Spleen (tissue), 11 donors: ENCODE results near the gene EIF4H. TPM values are rescaled to one million over a fixed set of nuclear protein-coding genes. Genes with fewer than 3 reads are reported as not detected.
A peak's percentile ranks its signal among the peaks of the same experiment; 100 is the strongest.

Experiments
- DNase-seq: peaks from one replicate; pipeline ENCODE4 v3.0.0-alpha.2; 2020
- H3K27ac ChIP-seq, 8 donors: fragments of 200-600 bp; sonication (generic) in 7 of 8; 1 replicate in 4 of 8; 2 replicates in 4 of 8; pipeline versions ENCODE4 v1.5.0 to v1.8.0; 2016 to 2021; ENCODE audit warnings: inconsistent platforms in 4 of 8, mild to moderate bottlenecking in 4 of 8, moderate library complexity in 1 of 8
- H3K27me3 ChIP-seq, 7 donors: fragments of 200-600 bp; sonication (generic) in 6 of 7; replicated peaks in 1 of 7; 1 replicate in 4 of 7; 2 replicates in 3 of 7; pipeline versions ENCODE4 v1.5.0 to v1.8.0; 2016 to 2021; ENCODE audit warnings: inconsistent platforms in 3 of 7, mild to moderate bottlenecking in 1 of 7
- H3K36me3 ChIP-seq, 6 donors: fragments of 200-600 bp; sonication (generic) in 5 of 6; 1 replicate in 4 of 6; 2 replicates in 2 of 6; pipeline versions ENCODE4 v1.5.0 to v1.8.0; 2016 to 2021; ENCODE audit warnings: inconsistent platforms in 2 of 6
- H3K4me1 ChIP-seq, 6 donors: fragments of 200-600 bp; sonication (generic) in 5 of 6; 1 replicate in 3 of 6; 2 replicates in 3 of 6; pipeline versions ENCODE4 v1.5.0 to v1.8.0; 2016 to 2021; ENCODE audit warnings: inconsistent platforms in 3 of 6
- H3K4me3 ChIP-seq, 8 donors: fragments of 200-600 bp; sonication (generic) in 7 of 8; 1 replicate in 4 of 8; 2 replicates in 4 of 8; pipeline versions ENCODE4 v1.5.0 to v1.8.0; 2016 to 2021; ENCODE audit warnings: inconsistent platforms in 4 of 8, mild to moderate bottlenecking in 4 of 8, moderate library complexity in 2 of 8
- H3K9me3 ChIP-seq, 8 donors: fragments of 200-600 bp; sonication (generic) in 7 of 8; 1 replicate in 4 of 8; 2 replicates in 4 of 8; pipeline versions ENCODE4 v1.5.0 to v1.8.0; 2016 to 2021; ENCODE audit warnings: inconsistent platforms in 4 of 8
- POLR2A ChIP-seq, 3 donors: fragments of 450-650 bp; IDR thresholded peaks; one replicate each; pipeline ENCODE4 v1.5.1; 2017; ENCODE audit warnings: antibody characterized with exemption in 3 of 3, mild to moderate bottlenecking in 1 of 3
- POLR2AphosphoS5 ChIP-seq, 3 donors: sonication (generic); formaldehyde crosslinking; IDR thresholded peaks; one replicate each; pipeline ENCODE4 v1.5.1; 2017; ENCODE audit warnings: antibody characterized with exemption in 3 of 3
- WGBS, 5 donors: extraction: QIAGEN DNeasy Blood & Tissue Kit in 3 of 5; methylation state at CpG; one replicate each; pipeline versions ENCODE4 v1.1.5 to v1.1.7; 2013 to 2018; 5-methylcytosine and 5-hydroxymethylcytosine counted together
- intact Hi-C: fragments of 100-400 bp; cut with DNase I; formaldehyde crosslinking; loops from one replicate; pipeline ENCODE4 v1.15.0; 2023; ENCODE audit warnings: low total_unique reads
- polyA plus RNA-seq, 3 donors: library from polyadenylated mRNA; stranded (reverse); fragments of 200-250 nt; gene quantifications; one replicate each; pipeline ENCODE4 v1.2.1, GENCODE V29; 2013
- total RNA-seq, 7 donors: library from RNA; depleted of rRNA in 3 of 7; stranded (reverse); fragments of >200 nt in 3 of 7; fragmentation: NEBNext Ultra II Directional in 4 of 7; extraction: Animal tissue kit (Norgen Biotek cat#: 25700) in 4 of 7; gene quantifications; one replicate each; pipeline versions ENCODE4 v1.1.0 to v1.2.1, GENCODE V29; 2016 to 2021
- TF ChIP-seq, protein P1 (sequence below), 11 experiments: fragments of 200-600 bp in 7 of 11; fragments of 450-650 bp in 4 of 11; sonication (generic) in 4 of 11; IDR thresholded peaks in 8 of 11; conservative IDR thresholded peaks in 3 of 11; 1 replicate in 7 of 11; 2 replicates in 4 of 11; pipeline versions ENCODE4 v1.4.0 to v1.8.0; 2016 to 2021; ENCODE audit warnings: antibody characterized with exemption in 11 of 11, inconsistent platforms in 4 of 11, mild to moderate bottlenecking in 1 of 11
- donor health status: healthy with polysubstance abuse.
- donor health status: DM: no; HTN: no; CAD: no; lungs with moderate emphysema.
- donor health status: DM: no; HTN: no; CAD: no.
- donor health status: Bipolar disorder and iron deficiency.
- donor health status: healthy.
- donor health status: DM: no; HTN: no; CAD: no.
- donor health status: DM: yes; HTN: yes; CAD: no.

Gene EIF4H
- total and polyA plus RNA-seq, 10 donors, result 75.5 to 224 (median 185) TPM

DNA sequence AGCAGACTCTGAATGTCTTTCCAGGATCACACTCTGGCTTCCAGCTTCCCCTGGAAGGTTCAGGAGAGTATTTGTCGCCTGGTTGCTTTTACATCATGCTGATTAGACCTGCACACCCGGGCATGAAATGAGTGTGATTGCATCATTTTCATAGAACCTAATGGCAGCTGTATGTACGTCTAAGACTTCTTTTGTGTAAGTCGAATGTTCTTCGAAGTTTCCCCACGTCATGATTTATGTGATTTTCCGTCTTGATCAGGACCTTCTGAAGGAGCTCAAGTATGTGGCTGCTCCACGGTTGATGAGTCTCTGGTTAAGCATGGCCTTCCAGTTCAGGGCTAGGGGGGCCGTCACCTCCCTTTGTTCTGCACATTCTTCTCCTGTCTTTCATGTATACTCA is 4.5 kb downstream of the EIF4H start:
- Histone ChIP-seq H3K36me3 (peaks cover 0 to 72% (median 17%) of the 10 kb centered on the region in 6 donors), H3K4me3 (no peak overlapping the region), H3K27ac (peak overlapping the region in 1 of 8 donors; percentile 8), H3K9me3 (no peaks in the 10 kb centered on the region), H3K4me1 (peaks cover 73 to 93% (median 88%) of the 10 kb centered on the region in 6 donors), H3K27me3 (no peaks in the 10 kb centered on the region)
- intact Hi-C loops, result no loop called here
- DNase-seq, result no peak
- no peak for TF ChIP-seq POLR2AphosphoS5 (IDR thresholded peaks at IDR 0.05)
- TF ChIP-seq, protein P1, sequence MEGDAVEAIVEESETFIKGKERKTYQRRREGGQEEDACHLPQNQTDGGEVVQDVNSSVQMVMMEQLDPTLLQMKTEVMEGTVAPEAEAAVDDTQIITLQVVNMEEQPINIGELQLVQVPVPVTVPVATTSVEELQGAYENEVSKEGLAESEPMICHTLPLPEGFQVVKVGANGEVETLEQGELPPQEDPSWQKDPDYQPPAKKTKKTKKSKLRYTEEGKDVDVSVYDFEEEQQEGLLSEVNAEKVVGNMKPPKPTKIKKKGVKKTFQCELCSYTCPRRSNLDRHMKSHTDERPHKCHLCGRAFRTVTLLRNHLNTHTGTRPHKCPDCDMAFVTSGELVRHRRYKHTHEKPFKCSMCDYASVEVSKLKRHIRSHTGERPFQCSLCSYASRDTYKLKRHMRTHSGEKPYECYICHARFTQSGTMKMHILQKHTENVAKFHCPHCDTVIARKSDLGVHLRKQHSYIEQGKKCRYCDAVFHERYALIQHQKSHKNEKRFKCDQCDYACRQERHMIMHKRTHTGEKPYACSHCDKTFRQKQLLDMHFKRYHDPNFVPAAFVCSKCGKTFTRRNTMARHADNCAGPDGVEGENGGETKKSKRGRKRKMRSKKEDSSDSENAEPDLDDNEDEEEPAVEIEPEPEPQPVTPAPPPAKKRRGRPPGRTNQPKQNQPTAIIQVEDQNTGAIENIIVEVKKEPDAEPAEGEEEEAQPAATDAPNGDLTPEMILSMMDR (IDR thresholded peaks at IDR 0.05 in 8 of 11, conservative IDR thresholded peaks at IDR 0.05 in 3 of 11), result no peak
- 34 to 56% (median 36%) methylated on average over 9 of the region's 9 CpGs for WGBS, 5 donors

DNA sequence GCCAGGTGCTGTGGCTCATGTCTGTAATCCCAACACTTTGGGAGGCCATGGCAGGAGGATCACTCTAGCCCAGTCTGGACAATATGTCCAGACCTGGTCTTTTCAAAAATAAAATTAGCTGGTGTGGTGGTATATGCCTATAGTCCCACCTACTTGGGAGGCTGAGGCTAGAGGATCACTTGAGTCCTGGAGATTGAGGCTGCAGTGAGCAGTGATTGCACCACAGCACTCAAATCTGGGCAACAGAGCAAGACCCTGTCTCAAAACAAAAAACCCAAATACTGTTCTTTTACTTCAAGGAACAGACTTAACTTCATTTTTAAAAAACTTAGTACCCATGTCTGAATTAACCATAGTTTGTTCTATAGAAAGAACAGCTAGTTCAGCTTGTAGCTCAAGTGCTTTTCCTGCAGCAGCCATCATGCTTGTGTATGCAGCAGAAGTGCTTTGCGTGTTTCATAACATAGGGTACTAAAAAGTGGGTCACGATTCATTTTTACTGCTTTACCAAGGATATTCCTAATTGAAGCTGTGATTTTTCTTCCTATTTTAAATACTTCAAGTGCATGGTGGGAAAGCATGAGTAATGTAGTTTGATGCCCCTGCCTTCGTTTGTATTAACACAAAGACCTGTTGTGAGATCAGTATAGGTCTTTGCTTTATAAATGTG is 5.9 kb downstream of the EIF4H start:
- Histone ChIP-seq H3K4me3 (no peak overlapping the region), H3K9me3 (no peaks in the 10 kb centered on the region), H3K4me1 (peaks cover 87 to 100% (median 100%) of the 10 kb centered on the region in 6 donors), H3K36me3 (peaks cover 0 to 79% (median 17%) of the 10 kb centered on the region in 6 donors), H3K27ac (peak overlapping the region in 1 of 8 donors; percentile 6), H3K27me3 (no peaks in the 10 kb centered on the region)
- 57 to 85% (median 66%) methylated on average over 3 of the region's 3 CpGs for WGBS, 5 donors
- DNase-seq, result no peak
- TF ChIP-seq POLR2A (IDR thresholded peaks at IDR 0.05) (no peak), POLR2AphosphoS5 (IDR thresholded peaks at IDR 0.05) (no peak)
- TF ChIP-seq, protein P1 (IDR thresholded peaks at IDR 0.05 in 8 of 11, conservative IDR thresholded peaks at IDR 0.05 in 3 of 11), result no peak
- intact Hi-C loops, result no loop called here

DNA sequence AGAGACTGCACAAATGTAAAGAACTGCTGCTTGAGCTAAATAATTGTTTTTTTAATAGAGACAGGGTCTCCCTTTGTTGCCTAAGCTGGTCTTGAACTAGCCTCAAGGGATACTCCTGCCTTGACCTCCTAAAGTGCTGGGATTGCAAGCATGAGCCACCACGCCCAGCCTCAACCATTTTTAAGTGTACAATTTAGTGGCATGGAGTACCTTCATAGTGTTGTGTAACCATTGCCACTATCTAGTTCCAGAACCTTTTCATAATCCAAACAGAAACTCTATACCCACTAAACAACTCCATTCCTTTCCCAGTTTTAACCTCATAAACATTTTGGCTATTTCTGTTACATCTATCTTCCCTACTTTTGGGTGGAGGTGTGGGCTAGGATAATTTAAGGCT is 6.7 kb downstream of the EIF4H start:
- no peaks in the 10 kb centered on the region for H3K27me3 ChIP-seq
- intact Hi-C loops, result no loop called here
- peak overlapping the region in 2 of 8 donors; percentile 6 to 11 for H3K27ac ChIP-seq
- H3K4me1 ChIP-seq, result peaks cover 88 to 100% (median 100%) of the 10 kb centered on the region in 6 donors
- DNase-seq, result no peak
- H3K4me3 ChIP-seq, result no peak overlapping the region
- 52 to 76% (median 67%) methylated on average over 1 of the region's 1 CpG for WGBS, 5 donors
- TF ChIP-seq POLR2A (IDR thresholded peaks at IDR 0.05) (no peak), POLR2AphosphoS5 (IDR thresholded peaks at IDR 0.05) (no peak)
- TF ChIP-seq, protein P1 (IDR thresholded peaks at IDR 0.05 in 8 of 11, conservative IDR thresholded peaks at IDR 0.05 in 3 of 11), result no peak
- H3K9me3 ChIP-seq, result no peaks in the 10 kb centered on the region
- peaks cover 0 to 81% (median 17%) of the 10 kb centered on the region in 6 donors for H3K36me3 ChIP-seq

DNA sequence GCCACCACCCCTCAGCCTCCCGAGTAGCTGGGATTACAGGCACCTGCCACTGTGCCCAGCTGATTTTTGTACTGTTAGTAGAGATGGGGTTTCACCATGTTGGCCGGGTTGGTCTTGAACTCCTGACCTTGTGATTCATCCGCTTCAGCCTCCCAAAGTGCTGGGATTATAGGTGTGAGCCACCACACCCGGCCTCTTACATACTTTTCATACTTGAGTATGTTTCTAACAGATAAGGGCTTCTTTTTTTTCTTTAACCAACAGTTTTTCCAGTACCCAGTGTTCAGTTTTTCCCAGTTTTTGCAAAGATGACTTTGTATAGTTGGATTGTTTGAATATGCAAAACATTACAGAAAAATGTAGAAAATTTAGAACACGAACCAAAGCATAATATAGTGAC is 7.7 kb downstream of the EIF4H start:
- Histone ChIP-seq H3K4me3 (no peak overlapping the region), H3K27me3 (no peaks in the 10 kb centered on the region), H3K27ac (peak overlapping the region in 1 of 8 donors; percentile 56), H3K4me1 (peaks cover 88 to 100% (median 100%) of the 10 kb centered on the region in 6 donors), H3K9me3 (no peaks in the 10 kb centered on the region), H3K36me3 (peaks cover 0 to 81% (median 17%) of the 10 kb centered on the region in 6 donors)
- DNase-seq, result no peak
- intact Hi-C loops, result no loop called here
- TF ChIP-seq POLR2A (IDR thresholded peaks at IDR 0.05), result no peak
- TF ChIP-seq POLR2AphosphoS5 (IDR thresholded peaks at IDR 0.05), result no peak
- TF ChIP-seq, protein P1 (IDR thresholded peaks at IDR 0.05 in 8 of 11, conservative IDR thresholded peaks at IDR 0.05 in 3 of 11), result no peak
- WGBS, 5 donors, result 54 to 72% (median 71%) methylated on average over 5 of the region's 5 CpGs
